Measurements from ENCODE around the gene ISCU. TPM values are rescaled to one million over a fixed set of nuclear protein-coding genes. Genes with fewer than 3 reads are reported as not detected.

Gene ISCU
- total and polyA plus RNA-seq, 9 of the 15 experiments (the other 6 are each of a cell fraction or from before 2014, with no cell fraction given): 15.9 to 92.5 (median 77.3) TPM

DNA sequence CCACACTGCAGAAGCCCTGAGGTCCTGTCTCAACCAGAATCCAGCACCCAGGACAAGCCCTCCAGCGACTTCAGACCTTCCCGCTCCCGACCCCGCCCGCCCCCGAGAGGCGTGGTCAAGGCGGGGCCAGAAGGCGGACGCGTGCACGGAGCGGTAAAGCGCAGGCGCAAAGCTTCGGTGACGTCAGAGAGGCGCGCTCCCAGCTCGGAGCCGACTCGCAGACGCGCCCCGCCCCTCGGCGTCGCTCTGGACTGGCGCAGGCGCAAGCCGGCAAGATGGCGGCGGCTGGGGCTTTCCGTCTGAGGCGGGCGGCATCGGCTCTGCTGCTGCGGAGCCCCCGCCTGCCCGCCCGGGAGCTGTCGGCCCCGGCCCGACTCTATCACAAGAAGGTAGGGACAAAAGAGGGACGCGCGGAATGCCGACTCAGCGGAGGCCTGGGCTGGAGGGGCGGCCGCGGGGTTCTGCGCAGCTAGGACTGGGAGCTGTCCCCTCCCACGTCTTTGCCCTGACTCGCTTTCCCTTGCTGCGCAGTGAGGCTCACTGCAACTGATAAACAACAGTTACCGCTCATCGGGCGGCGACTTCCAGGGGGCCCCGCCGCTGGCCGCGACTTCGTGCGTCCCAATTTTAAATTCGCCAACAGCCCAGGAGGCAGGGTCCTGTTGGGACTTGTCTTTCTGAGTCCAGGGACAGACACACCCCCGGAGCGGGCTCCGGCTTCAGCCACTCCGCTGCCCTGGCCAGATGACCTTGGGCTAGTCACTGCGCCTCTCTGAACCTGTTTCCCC lies at the start of gene ISCU (continued):
- TF ChIP-seq, protein P1, sequence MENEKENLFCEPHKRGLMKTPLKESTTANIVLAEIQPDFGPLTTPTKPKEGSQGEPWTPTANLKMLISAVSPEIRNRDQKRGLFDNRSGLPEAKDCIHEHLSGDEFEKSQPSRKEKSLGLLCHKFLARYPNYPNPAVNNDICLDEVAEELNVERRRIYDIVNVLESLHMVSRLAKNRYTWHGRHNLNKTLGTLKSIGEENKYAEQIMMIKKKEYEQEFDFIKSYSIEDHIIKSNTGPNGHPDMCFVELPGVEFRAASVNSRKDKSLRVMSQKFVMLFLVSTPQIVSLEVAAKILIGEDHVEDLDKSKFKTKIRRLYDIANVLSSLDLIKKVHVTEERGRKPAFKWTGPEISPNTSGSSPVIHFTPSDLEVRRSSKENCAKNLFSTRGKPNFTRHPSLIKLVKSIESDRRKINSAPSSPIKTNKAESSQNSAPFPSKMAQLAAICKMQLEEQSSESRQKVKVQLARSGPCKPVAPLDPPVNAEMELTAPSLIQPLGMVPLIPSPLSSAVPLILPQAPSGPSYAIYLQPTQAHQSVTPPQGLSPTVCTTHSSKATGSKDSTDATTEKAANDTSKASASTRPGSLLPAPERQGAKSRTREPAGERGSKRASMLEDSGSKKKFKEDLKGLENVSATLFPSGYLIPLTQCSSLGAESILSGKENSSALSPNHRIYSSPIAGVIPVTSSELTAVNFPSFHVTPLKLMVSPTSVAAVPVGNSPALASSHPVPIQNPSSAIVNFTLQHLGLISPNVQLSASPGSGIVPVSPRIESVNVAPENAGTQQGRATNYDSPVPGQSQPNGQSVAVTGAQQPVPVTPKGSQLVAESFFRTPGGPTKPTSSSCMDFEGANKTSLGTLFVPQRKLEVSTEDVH (IDR thresholded peaks at IDR 0.05; ENCODE audit: low read depth, partially characterized antibody): no peak
- TF ChIP-seq, protein P2, sequence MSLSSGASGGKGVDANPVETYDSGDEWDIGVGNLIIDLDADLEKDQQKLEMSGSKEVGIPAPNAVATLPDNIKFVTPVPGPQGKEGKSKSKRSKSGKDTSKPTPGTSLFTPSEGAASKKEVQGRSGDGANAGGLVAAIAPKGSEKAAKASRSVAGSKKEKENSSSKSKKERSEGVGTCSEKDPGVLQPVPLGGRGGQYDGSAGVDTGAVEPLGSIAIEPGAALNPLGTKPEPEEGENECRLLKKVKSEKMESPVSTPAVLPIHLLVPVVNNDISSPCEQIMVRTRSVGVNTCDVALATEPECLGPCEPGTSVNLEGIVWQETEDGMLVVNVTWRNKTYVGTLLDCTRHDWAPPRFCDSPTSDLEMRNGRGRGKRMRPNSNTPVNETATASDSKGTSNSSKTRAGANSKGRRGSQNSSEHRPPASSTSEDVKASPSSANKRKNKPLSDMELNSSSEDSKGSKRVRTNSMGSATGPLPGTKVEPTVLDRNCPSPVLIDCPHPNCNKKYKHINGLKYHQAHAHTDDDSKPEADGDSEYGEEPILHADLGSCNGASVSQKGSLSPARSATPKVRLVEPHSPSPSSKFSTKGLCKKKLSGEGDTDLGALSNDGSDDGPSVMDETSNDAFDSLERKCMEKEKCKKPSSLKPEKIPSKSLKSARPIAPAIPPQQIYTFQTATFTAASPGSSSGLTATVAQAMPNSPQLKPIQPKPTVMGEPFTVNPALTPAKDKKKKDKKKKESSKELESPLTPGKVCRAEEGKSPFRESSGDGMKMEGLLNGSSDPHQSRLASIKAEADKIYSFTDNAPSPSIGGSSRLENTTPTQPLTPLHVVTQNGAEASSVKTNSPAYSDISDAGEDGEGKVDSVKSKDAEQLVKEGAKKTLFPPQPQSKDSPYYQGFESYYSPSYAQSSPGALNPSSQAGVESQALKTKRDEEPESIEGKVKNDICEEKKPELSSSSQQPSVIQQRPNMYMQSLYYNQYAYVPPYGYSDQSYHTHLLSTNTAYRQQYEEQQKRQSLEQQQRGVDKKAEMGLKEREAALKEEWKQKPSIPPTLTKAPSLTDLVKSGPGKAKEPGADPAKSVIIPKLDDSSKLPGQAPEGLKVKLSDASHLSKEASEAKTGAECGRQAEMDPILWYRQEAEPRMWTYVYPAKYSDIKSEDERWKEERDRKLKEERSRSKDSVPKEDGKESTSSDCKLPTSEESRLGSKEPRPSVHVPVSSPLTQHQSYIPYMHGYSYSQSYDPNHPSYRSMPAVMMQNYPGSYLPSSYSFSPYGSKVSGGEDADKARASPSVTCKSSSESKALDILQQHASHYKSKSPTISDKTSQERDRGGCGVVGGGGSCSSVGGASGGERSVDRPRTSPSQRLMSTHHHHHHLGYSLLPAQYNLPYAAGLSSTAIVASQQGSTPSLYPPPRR (CRISPR knock-in tag; IDR thresholded peaks at IDR 0.05; ENCODE audit: borderline replicate concordance): 0 out of 2 replicates have a peak, but pooled peaks have one; percentile 70
- TF ChIP-seq ETV5 (CRISPR knock-in tag; IDR thresholded peaks at IDR 0.05; ENCODE audit: low read depth): no peak; the same call in 1 of the 2 replicates
- TF ChIP-seq DIDO1 (tag; IDR thresholded peaks at IDR 0.05; ENCODE audit: low read depth): 0 out of 2 replicates have a peak, but pooled peaks have one; percentile 14
- TF ChIP-seq, protein P3, sequence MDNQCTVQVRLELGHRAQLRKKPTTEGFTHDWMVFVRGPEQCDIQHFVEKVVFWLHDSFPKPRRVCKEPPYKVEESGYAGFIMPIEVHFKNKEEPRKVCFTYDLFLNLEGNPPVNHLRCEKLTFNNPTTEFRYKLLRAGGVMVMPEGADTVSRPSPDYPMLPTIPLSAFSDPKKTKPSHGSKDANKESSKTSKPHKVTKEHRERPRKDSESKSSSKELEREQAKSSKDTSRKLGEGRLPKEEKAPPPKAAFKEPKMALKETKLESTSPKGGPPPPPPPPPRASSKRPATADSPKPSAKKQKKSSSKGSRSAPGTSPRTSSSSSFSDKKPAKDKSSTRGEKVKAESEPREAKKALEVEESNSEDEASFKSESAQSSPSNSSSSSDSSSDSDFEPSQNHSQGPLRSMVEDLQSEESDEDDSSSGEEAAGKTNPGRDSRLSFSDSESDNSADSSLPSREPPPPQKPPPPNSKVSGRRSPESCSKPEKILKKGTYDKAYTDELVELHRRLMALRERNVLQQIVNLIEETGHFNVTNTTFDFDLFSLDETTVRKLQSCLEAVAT (IDR thresholded peaks at IDR 0.05): 0 out of 4 replicates have a peak, but pooled peaks of 1 of the 2 experiments have one; percentile 13
- TF ChIP-seq ZNF124 (CRISPR knock-in tag; IDR thresholded peaks at IDR 0.05): no peak
- TF ChIP-seq KLF13 (tag; IDR thresholded peaks at IDR 0.05; ENCODE audit: borderline replicate concordance, low read depth): peak; percentile 30; the same call in 1 of the 2 replicates
- TF ChIP-seq CC2D1A (IDR thresholded peaks at IDR 0.05): no peak
- TF ChIP-seq, protein P4, sequence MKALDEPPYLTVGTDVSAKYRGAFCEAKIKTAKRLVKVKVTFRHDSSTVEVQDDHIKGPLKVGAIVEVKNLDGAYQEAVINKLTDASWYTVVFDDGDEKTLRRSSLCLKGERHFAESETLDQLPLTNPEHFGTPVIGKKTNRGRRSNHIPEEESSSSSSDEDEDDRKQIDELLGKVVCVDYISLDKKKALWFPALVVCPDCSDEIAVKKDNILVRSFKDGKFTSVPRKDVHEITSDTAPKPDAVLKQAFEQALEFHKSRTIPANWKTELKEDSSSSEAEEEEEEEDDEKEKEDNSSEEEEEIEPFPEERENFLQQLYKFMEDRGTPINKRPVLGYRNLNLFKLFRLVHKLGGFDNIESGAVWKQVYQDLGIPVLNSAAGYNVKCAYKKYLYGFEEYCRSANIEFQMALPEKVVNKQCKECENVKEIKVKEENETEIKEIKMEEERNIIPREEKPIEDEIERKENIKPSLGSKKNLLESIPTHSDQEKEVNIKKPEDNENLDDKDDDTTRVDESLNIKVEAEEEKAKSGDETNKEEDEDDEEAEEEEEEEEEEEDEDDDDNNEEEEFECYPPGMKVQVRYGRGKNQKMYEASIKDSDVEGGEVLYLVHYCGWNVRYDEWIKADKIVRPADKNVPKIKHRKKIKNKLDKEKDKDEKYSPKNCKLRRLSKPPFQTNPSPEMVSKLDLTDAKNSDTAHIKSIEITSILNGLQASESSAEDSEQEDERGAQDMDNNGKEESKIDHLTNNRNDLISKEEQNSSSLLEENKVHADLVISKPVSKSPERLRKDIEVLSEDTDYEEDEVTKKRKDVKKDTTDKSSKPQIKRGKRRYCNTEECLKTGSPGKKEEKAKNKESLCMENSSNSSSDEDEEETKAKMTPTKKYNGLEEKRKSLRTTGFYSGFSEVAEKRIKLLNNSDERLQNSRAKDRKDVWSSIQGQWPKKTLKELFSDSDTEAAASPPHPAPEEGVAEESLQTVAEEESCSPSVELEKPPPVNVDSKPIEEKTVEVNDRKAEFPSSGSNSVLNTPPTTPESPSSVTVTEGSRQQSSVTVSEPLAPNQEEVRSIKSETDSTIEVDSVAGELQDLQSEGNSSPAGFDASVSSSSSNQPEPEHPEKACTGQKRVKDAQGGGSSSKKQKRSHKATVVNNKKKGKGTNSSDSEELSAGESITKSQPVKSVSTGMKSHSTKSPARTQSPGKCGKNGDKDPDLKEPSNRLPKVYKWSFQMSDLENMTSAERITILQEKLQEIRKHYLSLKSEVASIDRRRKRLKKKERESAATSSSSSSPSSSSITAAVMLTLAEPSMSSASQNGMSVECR (CRISPR knock-in tag; IDR thresholded peaks at IDR 0.05): peak; percentile 75
- TF ChIP-seq ZNF644 (tag; IDR thresholded peaks at IDR 0.05; ENCODE audit: low read depth): no peak
- TF ChIP-seq TEAD4 (IDR thresholded peaks at IDR 0.05; ENCODE audit: low read length): no peak
- no peak for TF ChIP-seq TEAD4 (CRISPR knock-in tag; IDR thresholded peaks at IDR 0.05; ENCODE audit: borderline replicate concordance)
